WTC11 (cell line): Measurements from ENCODE around the gene ATP12A. TPM values are rescaled to one million over a fixed set of nuclear protein-coding genes. Genes with fewer than 3 reads are reported as not detected.

Experiments
- ATAC-seq: fragments of 200-7000 bp; cut with Tn5 transposase; 2 replicates; pipeline ENCODE4 v1.10.0; 2021; ENCODE audit warnings: mild to moderate bottlenecking, moderate library complexity
- CTCF ChIA-PET: fragments of 300-600 bp; sonication (Branson Sonifier 250); formaldehyde crosslinking; loops from one replicate; lab custom pipeline; 2021; ENCODE audit warnings: antibody characterized with exemption; lab: Charles Lee
- POLR2A ChIA-PET: fragments of 350-600 bp; sonication (Branson Sonifier 250); formaldehyde crosslinking; loops from one replicate; lab custom pipeline; 2021; ENCODE audit warnings: antibody characterized with exemption; lab: Charles Lee
- DNase-seq: peaks from one replicate; pipeline ENCODE4 v3.0.0; 2021; ENCODE audit warnings: low spot score
- H3K27ac Mint-ChIP-seq: 2 replicates; pipeline ENCODE4 v1.8.0; 2021; ENCODE audit warnings: mixed read lengths
- H3K27me3 Mint-ChIP-seq: 2 replicates; pipeline ENCODE4 v1.8.0; 2021; ENCODE audit warnings: low read depth, mild to moderate bottlenecking, moderate library complexity, mixed read lengths
- H3K36me3 Mint-ChIP-seq: 2 replicates; pipeline ENCODE4 v1.8.0; 2021; ENCODE audit warnings: mixed read lengths
- H3K4me1 Mint-ChIP-seq: 2 replicates; pipeline ENCODE4 v1.8.0; 2022; ENCODE audit warnings: mixed read lengths
- H3K4me3 Mint-ChIP-seq: 2 replicates; pipeline ENCODE4 v1.8.0; 2021; ENCODE audit warnings: mild to moderate bottlenecking, moderate library complexity, mixed read lengths
- H3K9me3 Mint-ChIP-seq: 2 replicates; pipeline ENCODE4 v1.8.0; 2021; ENCODE audit warnings: mixed read lengths
- AFF4 ChIP-seq: sonication (generic); formaldehyde crosslinking; IDR thresholded peaks from 2 replicates; pipeline ENCODE4 v1.8.1; 2023; ENCODE audit warnings: mild to moderate bottlenecking, missing genetic modification reagents, borderline replicate concordance
- ATF1 ChIP-seq: sonication (generic); formaldehyde crosslinking; IDR thresholded peaks from 2 replicates; pipeline ENCODE4 v1.8.1; 2023; ENCODE audit warnings: mild to moderate bottlenecking, moderate library complexity, missing genetic modification reagents
- HMGA2 ChIP-seq: fragments of 250-450 bp; sonication (Bioruptor Pico); IDR thresholded peaks from 2 replicates; pipeline ENCODE4 v1.4.0; 2021; ENCODE audit warnings: mild to moderate bottlenecking, moderate library complexity
- JUN ChIP-seq: sonication (generic); formaldehyde crosslinking; IDR thresholded peaks from 2 replicates; pipeline ENCODE4 v1.8.0; 2023; ENCODE audit warnings: mild to moderate bottlenecking, missing genetic modification reagents
- KAT7 ChIP-seq: sonication (generic); formaldehyde crosslinking; IDR thresholded peaks from 2 replicates; pipeline ENCODE4 v1.8.1; 2023; ENCODE audit warnings: missing genetic modification reagents, mild to moderate bottlenecking, borderline replicate concordance
- MAX ChIP-seq: sonication (generic); formaldehyde crosslinking; IDR thresholded peaks from 2 replicates; pipeline ENCODE4 v1.8.0; 2022; ENCODE audit warnings: mild to moderate bottlenecking, missing genetic modification reagents
- NR3C1 ChIP-seq: sonication (generic); formaldehyde crosslinking; conservative IDR thresholded peaks from 2 replicates; pipeline ENCODE4 v1.8.1; 2023; ENCODE audit warnings: low read depth, mild to moderate bottlenecking, missing genetic modification reagents
- OVOL2 ChIP-seq: fragments of 250-450 bp; sonication (Bioruptor Pico); IDR thresholded peaks from 2 replicates; pipeline ENCODE4 v1.9.0; 2021; ENCODE audit warnings: mild to moderate bottlenecking, borderline replicate concordance
- RELA ChIP-seq: sonication (generic); formaldehyde crosslinking; IDR thresholded peaks from 2 replicates; pipeline ENCODE4 v1.8.1; 2022; ENCODE audit warnings: missing genetic modification reagents, mild to moderate bottlenecking, borderline replicate concordance
- RORB ChIP-seq: fragments of 250-450 bp; sonication (Bioruptor Pico); IDR thresholded peaks from 2 replicates; pipeline ENCODE4 v1.9.0; 2021; ENCODE audit warnings: mild to moderate bottlenecking
- TEAD1 ChIP-seq: sonication (generic); formaldehyde crosslinking; IDR thresholded peaks from 2 replicates; pipeline ENCODE4 v1.8.0; 2022; ENCODE audit warnings: mild to moderate bottlenecking, missing genetic modification reagents
- TP53 ChIP-seq: sonication (generic); formaldehyde crosslinking; IDR thresholded peaks from 2 replicates; pipeline ENCODE4 v1.8.1; 2023; ENCODE audit warnings: mild to moderate bottlenecking, missing genetic modification reagents
- USF1 ChIP-seq: sonication (generic); formaldehyde crosslinking; IDR thresholded peaks from 2 replicates; pipeline ENCODE4 v1.8.0; 2022; ENCODE audit warnings: mild to moderate bottlenecking, missing genetic modification reagents
- ZNF219 ChIP-seq: sonication (generic); formaldehyde crosslinking; IDR thresholded peaks from 2 replicates; pipeline ENCODE4 v1.8.0; 2023; ENCODE audit warnings: missing genetic modification reagents, mild to moderate bottlenecking, borderline replicate concordance
- ZNF263 ChIP-seq: sonication (generic); formaldehyde crosslinking; IDR thresholded peaks from 2 replicates; pipeline ENCODE4 v1.8.1; 2022; ENCODE audit warnings: low read depth, mild to moderate bottlenecking, moderate library complexity, missing genetic modification reagents
- ZNF281 ChIP-seq: sonication (generic); formaldehyde crosslinking; IDR thresholded peaks from 2 replicates; pipeline ENCODE4 v1.8.0; 2023; ENCODE audit warnings: mild to moderate bottlenecking, missing genetic modification reagents
- ZNF396 ChIP-seq: fragments of 250-450 bp; sonication (Bioruptor Pico); IDR thresholded peaks from 2 replicates; pipeline ENCODE4 v1.8.0; 2021; ENCODE audit warnings: mild to moderate bottlenecking, moderate library complexity, borderline replicate concordance
- ZNF423 ChIP-seq: fragments of 250-450 bp; sonication (Bioruptor Pico); IDR thresholded peaks from 2 replicates; pipeline ENCODE4 v2.1.2; 2022; ENCODE audit warnings: mild to moderate bottlenecking, moderate library complexity
- ZNF512 ChIP-seq: sonication (generic); formaldehyde crosslinking; IDR thresholded peaks from 2 replicates; pipeline ENCODE4 v1.8.1; 2022; ENCODE audit warnings: missing genetic modification reagents, borderline replicate concordance
- total RNA-seq: library from RNA; stranded (reverse); gene quantifications from 3 replicates; pipeline ENCODE4 v1.2.3, GENCODE V29; 2021

Gene ATP12A
- total RNA-seq, 1 experiment from 2014 or later, result 1.4 TPM

- Mint-ChIP-seq H3K36me3 (no peaks in the 10 kb centered on the region), H3K4me3 (no peak overlapping the region), H3K9me3 (no peaks in the 10 kb centered on the region), H3K27me3 (peaks cover 14% of the 10 kb centered on the region), H3K4me1 (peaks cover 54% of the 10 kb centered on the region), H3K27ac (no peak overlapping the region)
- no peak for DNase-seq
- no peak for ATAC-seq
- POLR2A ChIA-PET, result no interaction called here
- TF ChIP-seq HMGA2 (CRISPR knock-in tag) (no peak), ZNF219 (CRISPR knock-in tag) (no peak), RELA (CRISPR knock-in tag) (no peak), ZNF396 (CRISPR knock-in tag) (no peak), AFF4 (CRISPR knock-in tag) (no peak), ZNF423 (CRISPR knock-in tag) (no peak), ZNF263 (no peak), JUN (CRISPR knock-in tag) (no peak)
- CTCF ChIA-PET, result interaction anchor here (0.9 to 2.0 kb wide), 5 partner anchors 9 to 52 kb away, joined by 3 to 21 read pairs (median 4); no protein-coding TSS in a partner anchor
These were observed 5.1 kb downstream of the ATP12A start for GRCh38 chr13:24685314-24685713.

- peaks cover 46% of the 10 kb centered on the region for H3K4me1 Mint-ChIP-seq
- CTCF ChIA-PET, result interaction anchor here (1.4 kb wide), 1 partner anchor 40 kb away, joined by 7 read pairs; no protein-coding TSS in a partner anchor
- H3K27me3 Mint-ChIP-seq, result no peaks in the 10 kb centered on the region
- TF ChIP-seq RORB (CRISPR knock-in tag) (no peak), ZNF423 (CRISPR knock-in tag) (no peak), ATF1 (no peak), NR3C1 (CRISPR knock-in tag) (no peak), OVOL2 (CRISPR knock-in tag) (no peak), ZNF512 (CRISPR knock-in tag) (no peak), ZNF281 (no peak), TP53 (CRISPR knock-in tag) (no peak), USF1 (CRISPR knock-in tag) (no peak), TEAD1 (CRISPR knock-in tag) (no peak), KAT7 (CRISPR knock-in tag) (no peak), MAX (CRISPR knock-in tag) (no peak)
- ATAC-seq, result no peak
- no peaks in the 10 kb centered on the region for H3K36me3 Mint-ChIP-seq
- H3K4me3 Mint-ChIP-seq, result no peak overlapping the region
- no peak overlapping the region; the same call in 1 of the 2 replicates for H3K27ac Mint-ChIP-seq
- DNase-seq, result no peak
- no peaks in the 10 kb centered on the region for H3K9me3 Mint-ChIP-seq
- POLR2A ChIA-PET, result no interaction called here
These were observed 7.4 kb downstream of the ATP12A start for GRCh38 chr13:24687611-24688010.
